K562 (cell line): ENCODE results near the gene FAM222A. TPM values are rescaled to one million over a fixed set of nuclear protein-coding genes. Genes with fewer than 3 reads are reported as not detected.
A peak's percentile ranks its signal among the peaks of the same experiment; 100 is the strongest.

Source experiments
- ATAC-seq: fragments of 200-7000 bp; cut with Tn5 transposase; 3 replicates; pipeline ENCODE4 v1.9.1; 2020; ENCODE audit warnings: moderate library complexity
- BruUV-seq: library from RNA; stranded (reverse); fragments of 400-500 nt; replicated peaks from 2 replicates; lab custom pipeline; 2021; lab: Mats Ljungman, UMichigan
- CTCF ChIA-PET: fragments of 300-600 bp; formaldehyde crosslinking; extraction: SDS; loops from one replicate; lab custom pipeline; 2021; ENCODE audit warnings: low intra/inter-chr PET ratio; lab: Yijun Ruan, JAX
- POLR2A ChIA-PET: fragments of 300-600, 350-650 bp; sonication (Branson Sonifier 250); formaldehyde crosslinking; extraction: SDS; loops from one replicate; lab custom pipeline; 2021; ENCODE audit warnings: antibody characterized with exemption, inconsistent platforms; lab: Yijun Ruan, JAX
- DNase-seq, 4 experiments: peaks; one replicate each; pipeline versions ENCODE4 v3.0.0 to v3.0.0-alpha.2; 2011 to 2018; ENCODE audit warnings: low spot score in 3 of 4, mixed read lengths in 3 of 4; ENCODE audit errors: extremely low read depth in 1 of 4
- FAIRE-seq: peaks from 2 replicates; lab custom pipeline; 2011; peaks lifted over from hg19 to GRCh38; lab: Jason Lieb, UNC
- H2AFZ ChIP-seq: 2 replicates; pipeline ENCODE4 v1.6.0; 2011; ENCODE audit warnings: low read depth, low read length, control low read depth, inconsistent platforms
- H3K27ac ChIP-seq: fragments of 200-600 bp; 3 replicates; pipeline ENCODE4 v1.8.0; 2011; ENCODE audit warnings: low read depth, mild to moderate bottlenecking, control low read depth, inconsistent platforms, low read length, moderate library complexity, mixed read lengths; ENCODE audit errors: extremely low read depth
- H3K27me3 ChIP-seq, 2 experiments: fragments of 300-600 bp in 1 of 2; 2 replicates in 1 of 2; 3 replicates in 1 of 2; pipeline versions ENCODE4 v1.6.0 to v1.8.0; 2011; ENCODE audit warnings: inconsistent platforms in 2 of 2, low read length in 2 of 2, mild to moderate bottlenecking in 1 of 2, mixed read lengths in 1 of 2, moderate library complexity in 1 of 2; ENCODE audit not compliant: control insufficient read depth in 2 of 2, insufficient read depth in 2 of 2
- H3K36me3 ChIP-seq: fragments of 300-600 bp; 3 replicates; pipeline ENCODE4 v1.8.0; 2011; ENCODE audit warnings: mild to moderate bottlenecking, low read length, inconsistent platforms; ENCODE audit not compliant: control insufficient read depth, insufficient read depth
- H3K4me1 ChIP-seq, 2 experiments: fragments of 200-600 bp in 1 of 2; replicated peaks in 1 of 2; 2 replicates in 1 of 2; 3 replicates in 1 of 2; pipeline versions ENCODE4 v1.5.1 to v1.8.0; 2011; ENCODE audit warnings: inconsistent platforms in 2 of 2, low read length in 2 of 2, mild to moderate bottlenecking in 1 of 2, mixed read lengths in 1 of 2, moderate library complexity in 1 of 2; ENCODE audit not compliant: control insufficient read depth in 2 of 2, insufficient read depth in 2 of 2
- H3K4me2 ChIP-seq: 2 replicates; pipeline ENCODE4 v1.6.1; 2011; ENCODE audit warnings: low read length, control low read depth, inconsistent platforms, mixed read lengths; ENCODE audit not compliant: insufficient read depth
- H3K4me3 ChIP-seq: fragments of 200-600 bp; sonication (generic), shearing (Covaris generic); 2 replicates; pipeline ENCODE4 v1.5.1; 2016; ENCODE audit warnings: control low read depth, inconsistent platforms
- H3K79me2 ChIP-seq: fragments of 200-600 bp; 3 replicates; pipeline ENCODE4 v1.8.0; 2011; ENCODE audit warnings: low read length, inconsistent platforms; ENCODE audit not compliant: control insufficient read depth, insufficient read depth
- H3K9ac ChIP-seq, 2 experiments: 2 replicates each; pipeline versions ENCODE4 v1.6.0 to v1.6.1; 2011; ENCODE audit warnings: low read depth in 2 of 2, low read length in 2 of 2, control low read depth in 1 of 2, inconsistent platforms in 1 of 2, mild to moderate bottlenecking in 1 of 2, mixed read lengths in 1 of 2; ENCODE audit not compliant: insufficient read depth in 1 of 2
- H3K9me1 ChIP-seq: one replicate; pipeline ENCODE4 v1.6.0; 2011; ENCODE audit warnings: inconsistent platforms, mild to moderate bottlenecking, low read length, moderate library complexity; ENCODE audit not compliant: control insufficient read depth, insufficient read depth
- H3K9me3 ChIP-seq: replicated peaks from 2 replicates; pipeline ENCODE4 v1.5.1; 2011; ENCODE audit warnings: low read depth, low read length, inconsistent platforms; ENCODE audit not compliant: control insufficient read depth, insufficient read depth
- H4K20me1 ChIP-seq: replicated peaks from 2 replicates; pipeline ENCODE4 v1.6.1; 2011; ENCODE audit warnings: low read length, inconsistent platforms, mixed read lengths; ENCODE audit not compliant: control insufficient read depth, insufficient read depth
- HLTF ChIP-seq: fragments of 450-650 bp; IDR thresholded peaks from 2 replicates; pipeline ENCODE4 v1.6.1; 2016
- MTF1 ChIP-seq: fragments of 250-450 bp; sonication (Bioruptor Pico); IDR thresholded peaks from 2 replicates; pipeline ENCODE4 v1.9.0; 2021; ENCODE audit warnings: moderate library complexity, mild to moderate bottlenecking, inconsistent platforms, borderline replicate concordance
- RBM25 ChIP-seq: fragments of 200-400 bp; formaldehyde crosslinking; IDR thresholded peaks from 2 replicates; pipeline ENCODE4 v1.6.1; 2018; ENCODE audit warnings: low read length, low read depth, moderate library complexity; ENCODE audit not compliant: severe bottlenecking
- RBM39 ChIP-seq: fragments of 200-400 bp; formaldehyde crosslinking; optimal IDR thresholded peaks from 2 replicates; pipeline ENCODE3; 2018; ENCODE audit warnings: low read depth, low read length
- RUNX1 ChIP-seq: sonication (generic); IDR thresholded peaks from 2 replicates; pipeline ENCODE4 v1.6.1; 2016; ENCODE audit warnings: antibody characterized with exemption, low read depth
- SMARCA5 ChIP-seq: fragments of 450-650 bp; IDR thresholded peaks from 2 replicates; pipeline ENCODE4 v1.6.1; 2016
- SRSF9 ChIP-seq: fragments of 200-400 bp; formaldehyde crosslinking; IDR thresholded peaks from 2 replicates; pipeline ENCODE4 v1.6.1; 2017; ENCODE audit warnings: low read depth, low read length, borderline replicate concordance
- TRIM28 ChIP-seq: fragments of 450-650 bp; IDR thresholded peaks from 2 replicates; pipeline ENCODE4 v1.6.1; 2017
- ZBTB7A ChIP-seq: IDR thresholded peaks from 2 replicates; pipeline ENCODE4 v1.6.1; 2011; ENCODE audit warnings: low read depth, mild to moderate bottlenecking, low read length, moderate library complexity, borderline replicate concordance; ENCODE audit not compliant: control insufficient read depth
- ZFP36 ChIP-seq: fragments of 150-350 bp; IDR thresholded peaks from 2 replicates; pipeline ENCODE4 v1.6.1; 2018; ENCODE audit warnings: low read length, low read depth; ENCODE audit not compliant: partially characterized antibody
- ZNF212 ChIP-seq: fragments of 450-650 bp; formaldehyde crosslinking; IDR thresholded peaks from 2 replicates; pipeline ENCODE4 v1.4.0; 2020; ENCODE audit warnings: mild to moderate bottlenecking
- ZNF589 ChIP-seq: fragments of 200-800 bp; sonication (Bioruptor generic); IDR thresholded peaks from 2 replicates; pipeline ENCODE4 v1.6.1; 2016; ENCODE audit warnings: low read depth, missing genetic modification characterization, missing compliant biosample characterization
- ZNF696 ChIP-seq: fragments of 250-450 bp; sonication (Bioruptor Pico); conservative IDR thresholded peaks from 2 replicates; pipeline ENCODE4 v1.4.0; 2020; ENCODE audit warnings: mild to moderate bottlenecking, moderate library complexity
- WGBS: fragments of 100-300 bp; shearing (Covaris generic); methylation state at CpG from one replicate; pipeline ENCODE4 v1.1.6; 2016; ENCODE audit warnings: low coverage, mixed read lengths; ENCODE audit not compliant: insufficient coverage; ENCODE audit errors: missing lambda C conversion rate; 5-methylcytosine and 5-hydroxymethylcytosine counted together
- in situ Hi-C: fragments of 300-500 bp; cut with MboI; formaldehyde crosslinking; loops from 4 replicates; pipeline ENCODE4 v1.15.0; 2018; ENCODE audit warnings: inconsistent platforms, mixed read lengths
- intact Hi-C: fragments of 100-400 bp; cut with micrococcal nuclease; formaldehyde crosslinking; loops from 2 replicates; pipeline ENCODE4 v1.14.2; 2022
- polyA plus RNA-seq, 8 experiments: library from polyadenylated mRNA; depleted of rRNA in 4 of 8; stranded (reverse) in 5 of 8; unstranded in 3 of 8; fragments of >200 nt; fragmentation: Nextera tagmentation in 2 of 8; fragmentation: Illumina TruSeq in 1 of 8; extraction: Ambion mirVana in 2 of 8; extraction: Trizol in 1 of 8; gene quantifications; 2 replicates each; pipeline versions ENCODE4 v1.2.1 to v1.2.3, GENCODE V29; 2011 to 2014; ENCODE audit warnings: inconsistent platforms in 1 of 8, missing spikeins in 1 of 8
- total RNA-seq, 7 experiments: library from RNA; depleted of rRNA in 6 of 7; stranded (reverse); fragments of >200 nt in 6 of 7; fragmentation: Illumina TruSeq in 2 of 7; extraction: Trizol in 2 of 7; gene quantifications; 2 replicates each; pipeline versions ENCODE4 v1.2.1 to v1.2.3, GENCODE V29; 2011 to 2021; ENCODE audit warnings: low replicate concordance in 1 of 7
- TF ChIP-seq, protein P1 (sequence below): fragments of 450-650 bp; formaldehyde crosslinking; IDR thresholded peaks from 2 replicates; pipeline ENCODE4 v1.4.0; 2020; ENCODE audit warnings: mild to moderate bottlenecking, moderate library complexity
- TF ChIP-seq, protein P2 (sequence below): fragments of 450-650 bp; IDR thresholded peaks from 2 replicates; pipeline ENCODE4 v1.6.1; 2018; ENCODE audit not compliant: partially characterized antibody
- TF ChIP-seq, protein P3 (sequence below): sonication (generic); formaldehyde crosslinking; IDR thresholded peaks from 2 replicates; pipeline ENCODE4 v1.8.0; 2022; ENCODE audit warnings: mild to moderate bottlenecking, missing genetic modification reagents

The FAM222A gene
- total and polyA plus RNA-seq, 9 of the 15 experiments (the other 6 are each of a cell fraction or from before 2014, with no cell fraction given): 0.03 to 0.36 (median 0.12) TPM; not detected in 1

DNA sequence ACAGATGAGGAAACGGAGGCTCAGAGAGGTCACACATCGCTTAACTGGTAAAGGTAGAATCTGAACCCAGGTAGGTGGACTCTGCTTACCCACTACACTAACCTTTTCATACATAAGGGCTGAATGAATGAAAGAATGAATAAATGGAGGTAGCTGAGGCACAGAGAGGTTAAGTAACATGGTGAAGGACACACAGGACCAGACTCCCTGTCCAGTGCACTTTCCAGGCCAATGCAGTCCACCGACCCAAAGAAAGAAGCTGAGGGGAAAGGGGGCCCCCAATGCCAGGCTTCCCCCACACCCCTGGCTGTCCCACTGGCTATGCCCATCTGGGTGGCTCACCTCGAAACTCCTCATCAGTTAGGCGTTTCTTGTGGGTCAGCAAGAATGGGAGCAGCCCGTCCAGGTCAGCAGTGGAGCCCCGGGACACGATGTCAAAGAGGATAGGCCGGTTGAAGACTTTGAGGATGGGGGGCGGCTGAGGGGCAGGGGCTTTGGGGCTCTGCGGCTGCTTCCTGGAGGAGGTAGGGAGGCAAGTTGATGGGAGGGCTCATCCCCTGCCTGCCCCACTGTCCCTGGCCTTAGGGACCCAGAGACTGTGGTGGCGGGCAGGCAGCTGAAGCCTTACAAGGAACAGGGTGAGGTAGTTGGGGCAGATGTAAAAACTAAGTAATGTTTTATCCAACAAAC is 94.5 kb downstream of the FAM222A start:
- Histone ChIP-seq H2AFZ (no peak overlapping the region), H3K36me3 (no peaks in the 10 kb centered on the region), H3K27me3 (peaks cover 4 to 13% of the 10 kb centered on the region in 2 experiments; a peak in 3 of 5 replicates), H3K4me1 (no peaks in the 10 kb centered on the region; a peak in 1 of 5 replicates), H4K20me1 (peaks cover 9% of the 10 kb centered on the region; the same call in 1 of the 2 replicates), H3K4me3 (no peak overlapping the region), H3K79me2 (no peaks in the 10 kb centered on the region), H3K9me1 (no peaks in the 10 kb centered on the region), H3K9me3 (no peaks in the 10 kb centered on the region), H3K4me2 (no peak overlapping the region), H3K27ac (no peak overlapping the region), H3K9ac (no peak overlapping the region)
- intact Hi-C loops: loop anchor here (5.0 kb wide), 1 partner anchor 69 kb away; no protein-coding TSS in a partner anchor
- CTCF ChIA-PET: interaction anchor here (0.6 kb wide), 1 partner anchor 1146 kb away, joined by 3 read pairs; no protein-coding TSS in a partner anchor
- POLR2A ChIA-PET: interaction anchor here (0.7 kb wide), 1 partner anchor 13 kb away, joined by 3 read pairs; no protein-coding TSS in a partner anchor
- 3% methylated on average over 7 of the region's 12 CpGs for WGBS
- ATAC-seq (no peak), DNase-seq (no peak), FAIRE-seq (no peak)
- no TSS peak for BruUV-seq
- in situ Hi-C loops: no loop called here
- no peak for TF ChIP-seq ZNF696 (CRISPR knock-in tag)
- TF ChIP-seq ZNF589: no peak
- TF ChIP-seq, protein P1, sequence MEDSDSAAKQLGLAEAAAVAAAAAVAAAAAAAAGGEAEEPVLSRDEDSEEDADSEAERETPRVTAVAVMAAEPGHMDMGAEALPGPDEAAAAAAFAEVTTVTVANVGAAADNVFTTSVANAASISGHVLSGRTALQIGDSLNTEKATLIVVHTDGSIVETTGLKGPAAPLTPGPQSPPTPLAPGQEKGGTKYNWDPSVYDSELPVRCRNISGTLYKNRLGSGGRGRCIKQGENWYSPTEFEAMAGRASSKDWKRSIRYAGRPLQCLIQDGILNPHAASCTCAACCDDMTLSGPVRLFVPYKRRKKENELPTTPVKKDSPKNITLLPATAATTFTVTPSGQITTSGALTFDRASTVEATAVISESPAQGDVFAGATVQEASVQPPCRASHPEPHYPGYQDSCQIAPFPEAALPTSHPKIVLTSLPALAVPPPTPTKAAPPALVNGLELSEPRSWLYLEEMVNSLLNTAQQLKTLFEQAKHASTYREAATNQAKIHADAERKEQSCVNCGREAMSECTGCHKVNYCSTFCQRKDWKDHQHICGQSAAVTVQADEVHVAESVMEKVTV (CRISPR knock-in tag): no peak
- 0 out of 2 replicates have a peak, but pooled peaks have one; percentile 19 for TF ChIP-seq SMARCA5
- TF ChIP-seq, protein P2, sequence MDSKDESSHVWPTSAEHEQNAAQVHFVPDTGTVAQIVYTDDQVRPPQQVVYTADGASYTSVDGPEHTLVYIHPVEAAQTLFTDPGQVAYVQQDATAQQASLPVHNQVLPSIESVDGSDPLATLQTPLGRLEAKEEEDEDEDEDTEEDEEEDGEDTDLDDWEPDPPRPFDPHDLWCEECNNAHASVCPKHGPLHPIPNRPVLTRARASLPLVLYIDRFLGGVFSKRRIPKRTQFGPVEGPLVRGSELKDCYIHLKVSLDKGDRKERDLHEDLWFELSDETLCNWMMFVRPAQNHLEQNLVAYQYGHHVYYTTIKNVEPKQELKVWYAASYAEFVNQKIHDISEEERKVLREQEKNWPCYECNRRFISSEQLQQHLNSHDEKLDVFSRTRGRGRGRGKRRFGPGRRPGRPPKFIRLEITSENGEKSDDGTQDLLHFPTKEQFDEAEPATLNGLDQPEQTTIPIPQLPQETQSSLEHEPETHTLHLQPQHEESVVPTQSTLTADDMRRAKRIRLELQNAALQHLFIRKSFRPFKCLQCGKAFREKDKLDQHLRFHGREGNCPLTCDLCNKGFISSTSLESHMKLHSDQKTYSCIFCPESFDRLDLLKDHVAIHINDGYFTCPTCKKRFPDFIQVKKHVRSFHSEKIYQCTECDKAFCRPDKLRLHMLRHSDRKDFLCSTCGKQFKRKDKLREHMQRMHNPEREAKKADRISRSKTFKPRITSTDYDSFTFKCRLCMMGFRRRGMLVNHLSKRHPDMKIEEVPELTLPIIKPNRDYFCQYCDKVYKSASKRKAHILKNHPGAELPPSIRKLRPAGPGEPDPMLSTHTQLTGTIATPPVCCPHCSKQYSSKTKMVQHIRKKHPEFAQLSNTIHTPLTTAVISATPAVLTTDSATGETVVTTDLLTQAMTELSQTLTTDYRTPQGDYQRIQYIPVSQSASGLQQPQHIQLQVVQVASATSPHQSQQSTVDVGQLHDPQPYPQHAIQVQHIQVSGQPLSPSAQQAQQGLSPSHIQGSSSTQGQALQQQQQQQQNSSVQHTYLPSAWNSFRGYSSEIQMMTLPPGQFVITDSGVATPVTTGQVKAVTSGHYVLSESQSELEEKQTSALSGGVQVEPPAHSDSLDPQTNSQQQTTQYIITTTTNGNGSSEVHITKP: no peak
- no peak for TF ChIP-seq RBM39
- no peak for TF ChIP-seq SRSF9
- TF ChIP-seq ZBTB7A: no peak
- no peak for TF ChIP-seq ZNF212 (CRISPR knock-in tag)
- no peak for TF ChIP-seq HLTF
- no peak for TF ChIP-seq TRIM28
- no peak for TF ChIP-seq MTF1
- TF ChIP-seq ZFP36: peak; percentile 53
- peak; percentile 56 for TF ChIP-seq RBM25
- TF ChIP-seq, protein P3, sequence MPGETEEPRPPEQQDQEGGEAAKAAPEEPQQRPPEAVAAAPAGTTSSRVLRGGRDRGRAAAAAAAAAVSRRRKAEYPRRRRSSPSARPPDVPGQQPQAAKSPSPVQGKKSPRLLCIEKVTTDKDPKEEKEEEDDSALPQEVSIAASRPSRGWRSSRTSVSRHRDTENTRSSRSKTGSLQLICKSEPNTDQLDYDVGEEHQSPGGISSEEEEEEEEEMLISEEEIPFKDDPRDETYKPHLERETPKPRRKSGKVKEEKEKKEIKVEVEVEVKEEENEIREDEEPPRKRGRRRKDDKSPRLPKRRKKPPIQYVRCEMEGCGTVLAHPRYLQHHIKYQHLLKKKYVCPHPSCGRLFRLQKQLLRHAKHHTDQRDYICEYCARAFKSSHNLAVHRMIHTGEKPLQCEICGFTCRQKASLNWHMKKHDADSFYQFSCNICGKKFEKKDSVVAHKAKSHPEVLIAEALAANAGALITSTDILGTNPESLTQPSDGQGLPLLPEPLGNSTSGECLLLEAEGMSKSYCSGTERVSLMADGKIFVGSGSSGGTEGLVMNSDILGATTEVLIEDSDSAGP (CRISPR knock-in tag): no peak
- no peak for TF ChIP-seq RUNX1
